GM23338 (cell line): ENCODE measurements around the gene TENT4B. TPM values are rescaled to one million over a fixed set of nuclear protein-coding genes. Genes with fewer than 3 reads are reported as not detected.
A peak's percentile ranks its signal among the peaks of the same experiment; 100 is the strongest.
"Not testable (repeated sequence)": the region's sequence is repeated elsewhere in the genome, so short reads cannot be mapped to it uniquely, and the experiment has no call there.

Experiments
- ATAC-seq: fragments of 200-7000 bp; cut with Tn5 transposase; 3 replicates; pipeline ENCODE4 v1.9.1; 2020
- DNase-seq: peaks from one replicate; pipeline ENCODE4 v3.0.0-alpha.2; 2015; ENCODE audit warnings: low spot score
- H2AFZ ChIP-seq: fragments of 200-600 bp; sonication (generic); 2 replicates; pipeline ENCODE4 v1.8.0; 2016; ENCODE audit warnings: antibody characterized with exemption, mild to moderate bottlenecking, moderate library complexity
- H3F3A ChIP-seq: fragments of 200-600 bp; sonication (generic); replicated peaks from 2 replicates; pipeline ENCODE4 v1.8.0; 2017; ENCODE audit warnings: antibody characterized with exemption, mixed run types, low read depth
- H3K27ac ChIP-seq: fragments of 200-600 bp; sonication (generic); 2 replicates; pipeline ENCODE4 v1.6.1; 2016; ENCODE audit warnings: low read depth
- H3K27me3 ChIP-seq: fragments of 200-600 bp; sonication (generic); 2 replicates; pipeline ENCODE4 v1.8.0; 2016; ENCODE audit warnings: mild to moderate bottlenecking, mixed run types, moderate library complexity; ENCODE audit not compliant: insufficient read depth
- H3K36me3 ChIP-seq: fragments of 200-600 bp; sonication (generic); 2 replicates; pipeline ENCODE4 v1.8.0; 2016; ENCODE audit warnings: mild to moderate bottlenecking; ENCODE audit not compliant: insufficient read depth
- H3K4me1 ChIP-seq: fragments of 200-600 bp; sonication (generic); 2 replicates; pipeline ENCODE4 v1.8.0; 2016; ENCODE audit warnings: mild to moderate bottlenecking, moderate library complexity; ENCODE audit not compliant: insufficient read depth
- H3K4me2 ChIP-seq: fragments of 200-600 bp; sonication (generic); 2 replicates; pipeline ENCODE4 v1.7.1; 2017; ENCODE audit warnings: mixed run types
- H3K4me3 ChIP-seq: fragments of 200-600 bp; sonication (generic); 2 replicates; pipeline ENCODE4 v1.6.1; 2016; ENCODE audit warnings: mixed run types
- H3K79me2 ChIP-seq: fragments of 200-600 bp; sonication (generic); replicated peaks from 2 replicates; pipeline ENCODE4 v1.8.0; 2017; ENCODE audit warnings: mild to moderate bottlenecking; ENCODE audit not compliant: insufficient read depth
- H3K9me2 ChIP-seq: fragments of 200-600 bp; sonication (generic); 2 replicates; pipeline ENCODE4 v1.8.0; 2017; ENCODE audit not compliant: insufficient read depth
- H4K20me1 ChIP-seq: fragments of 200-600 bp; sonication (generic); replicated peaks from 2 replicates; pipeline ENCODE4 v1.8.0; 2017; ENCODE audit warnings: mild to moderate bottlenecking; ENCODE audit not compliant: insufficient read depth
- H3K27ac Mint-ChIP-seq: 2 replicates; pipeline ENCODE4 v1.8.0; 2020; ENCODE audit warnings: inconsistent platforms, mild to moderate bottlenecking, moderate library complexity, mixed read lengths
- H3K27me3 Mint-ChIP-seq: 3 replicates; pipeline ENCODE4 v1.8.0; 2022; ENCODE audit warnings: low read depth, mild to moderate bottlenecking, moderate library complexity, mixed read lengths, inconsistent platforms; ENCODE audit not compliant: insufficient read depth, poor library complexity
- H3K36me3 Mint-ChIP-seq: 3 replicates; pipeline ENCODE4 v1.8.0; 2021; ENCODE audit warnings: low read depth, mild to moderate bottlenecking, inconsistent platforms, moderate library complexity, mixed read lengths
- H3K4me1 Mint-ChIP-seq: 3 replicates; pipeline ENCODE4 v1.8.0; 2020; ENCODE audit warnings: mild to moderate bottlenecking, inconsistent platforms, mixed read lengths
- H3K4me3 Mint-ChIP-seq: 3 replicates; pipeline ENCODE4 v1.8.0; 2021; ENCODE audit warnings: moderate library complexity, mild to moderate bottlenecking, inconsistent platforms, mixed read lengths
- H3K9me3 Mint-ChIP-seq: 3 replicates; pipeline ENCODE4 v1.8.0; 2020; ENCODE audit warnings: moderate library complexity, mild to moderate bottlenecking, inconsistent platforms, mixed read lengths
- CREB1 ChIP-seq: fragments of 250-450 bp; sonication (Bioruptor Pico); IDR thresholded peaks from 2 replicates; pipeline ENCODE4 v1.5.0; 2020; ENCODE audit warnings: low read depth, mild to moderate bottlenecking, moderate library complexity
- EZH2phosphoT487 ChIP-seq: fragments of 200-600 bp; sonication (generic); IDR thresholded peaks from one replicate; pipeline ENCODE4 v1.8.1; 2018; ENCODE audit warnings: antibody characterized with exemption; ENCODE audit not compliant: unreplicated experiment
- JUNB ChIP-seq: IDR thresholded peaks from one replicate; pipeline ENCODE4 v1.6.1; 2016; ENCODE audit warnings: antibody characterized with exemption; ENCODE audit not compliant: unreplicated experiment
- NANOG ChIP-seq: IDR thresholded peaks from 2 replicates; pipeline ENCODE4 v1.6.1; 2016; ENCODE audit warnings: antibody characterized with exemption, borderline replicate concordance
- POLR2AphosphoS5 ChIP-seq: IDR thresholded peaks from 2 replicates; pipeline ENCODE4 v1.6.1; 2016; ENCODE audit warnings: antibody characterized with exemption, low read depth
- STAT1 ChIP-seq: IDR thresholded peaks from one replicate; pipeline ENCODE4 v1.6.1; 2016; ENCODE audit warnings: antibody characterized with exemption; ENCODE audit not compliant: unreplicated experiment
- ZNF114 ChIP-seq: fragments of 250-450 bp; sonication (Bioruptor Pico); IDR thresholded peaks from 2 replicates; pipeline ENCODE4 v1.5.0; 2020; ENCODE audit warnings: mild to moderate bottlenecking, moderate library complexity
- ZNF331 ChIP-seq: fragments of 250-450 bp; sonication (Bioruptor Pico); IDR thresholded peaks from 2 replicates; pipeline ENCODE4 v1.5.0; 2020; ENCODE audit warnings: low read depth, mild to moderate bottlenecking, moderate library complexity
- polyA plus RNA-seq: library from polyadenylated mRNA; unstranded; fragments of >200 nt; fragmentation: Nextera tagmentation; extraction: Ambion mirVana; gene quantifications from 2 replicates; pipeline ENCODE4 v1.2.1, GENCODE V29; 2016
- total RNA-seq: library from RNA; depleted of rRNA; stranded (reverse); fragments of >200 nt; shearing (Covaris generic); gene quantifications from 2 replicates; pipeline ENCODE4 v1.2.3, GENCODE V29; 2014
- TF ChIP-seq, protein P1 (sequence below): IDR thresholded peaks from 2 replicates; pipeline ENCODE4 v1.6.1; 2016; ENCODE audit warnings: antibody characterized with exemption
- TF ChIP-seq, protein P2 (sequence below), 2 experiments: fragments of 200-600 bp in 1 of 2; sonication (generic) in 1 of 2; conservative IDR thresholded peaks; 2 replicates each; pipeline versions ENCODE4 v1.5.1 to v1.6.1; 2016 to 2017; ENCODE audit warnings: antibody characterized with exemption in 2 of 2, low read depth in 2 of 2, mild to moderate bottlenecking in 2 of 2, moderate library complexity in 1 of 2
- TF ChIP-seq, protein P3 (sequence below): fragments of 250-450 bp; sonication (Bioruptor Pico); IDR thresholded peaks from 2 replicates; pipeline ENCODE4 v1.5.0; 2020; ENCODE audit warnings: mild to moderate bottlenecking, moderate library complexity

Gene TENT4B
- total and polyA plus RNA-seq, 2 experiments from 2014 or later, result 17.6 to 21.3 TPM

DNA sequence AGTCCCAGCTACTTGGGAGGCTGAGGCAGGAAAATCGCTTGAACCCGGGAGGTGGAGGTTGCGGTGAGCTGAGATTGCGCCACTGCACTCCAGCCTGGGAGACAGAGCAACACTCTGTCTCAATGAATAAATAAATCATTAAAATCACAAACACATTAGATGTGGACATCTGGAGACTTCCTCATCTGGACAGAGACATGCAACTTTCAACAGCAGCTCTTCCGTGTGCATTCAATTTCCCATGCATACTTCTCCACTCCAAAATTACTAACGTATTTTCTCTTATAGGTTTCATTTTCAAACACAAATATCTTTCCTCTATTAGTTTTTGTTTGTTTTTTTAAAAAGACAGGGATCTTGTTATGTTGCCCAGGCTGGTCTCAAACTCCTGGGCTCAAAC is 89.9 kb downstream of the TENT4B start:
- not testable (repeated sequence) for H3K4me3 ChIP-seq, H3K27ac Mint-ChIP-seq, H3K9me2 ChIP-seq, H3K27ac ChIP-seq, H3K79me2 ChIP-seq, H3K4me1 Mint-ChIP-seq, H4K20me1 ChIP-seq, H2AFZ ChIP-seq, DNase-seq, H3K36me3 Mint-ChIP-seq, H3K36me3 ChIP-seq, H3K9me3 Mint-ChIP-seq, ATAC-seq, H3K4me3 Mint-ChIP-seq, H3K4me2 ChIP-seq, H3F3A ChIP-seq
- peaks cover 14% of the 10 kb centered on the region for H3K27me3 Mint-ChIP-seq
- peaks cover 14% of the 10 kb centered on the region for H3K4me1 ChIP-seq
- peaks cover 18% of the 10 kb centered on the region for H3K27me3 ChIP-seq

DNA sequence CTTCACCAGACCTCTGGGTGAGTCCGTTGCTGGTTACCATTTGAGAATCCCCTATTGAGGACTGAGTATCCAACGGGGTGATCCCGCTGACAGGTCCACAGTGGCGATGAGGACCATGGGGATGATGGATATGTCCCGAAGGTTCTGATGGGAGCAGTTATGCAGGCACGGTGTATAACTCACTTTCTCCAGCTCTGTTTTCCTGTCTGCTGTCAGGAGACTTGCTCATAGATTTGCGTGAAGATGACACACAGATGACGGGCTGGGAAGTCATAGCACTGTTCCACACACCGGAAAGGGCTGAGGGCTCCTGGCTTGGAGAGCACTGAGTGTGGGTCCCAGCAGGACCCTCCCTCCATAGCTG is 91.0 kb downstream of the TENT4B start:
- Mint-ChIP-seq H3K4me1 (peaks cover 20% of the 10 kb centered on the region), H3K27ac (no peak overlapping the region), H3K4me3 (no peak overlapping the region), H3K27me3 (peaks cover 22% of the 10 kb centered on the region), H3K36me3 (no peaks in the 10 kb centered on the region; the same call in 2 of the 3 replicates), H3K9me3 (no peaks in the 10 kb centered on the region)
- H3K4me3 ChIP-seq, result peak overlapping the region; percentile 61; the same call in 1 of the 2 replicates
- peak overlapping the region; percentile 88 for H3K4me2 ChIP-seq
- no peak overlapping the region for H3K27ac ChIP-seq
- H3K9me2 ChIP-seq, result no peaks in the 10 kb centered on the region
- ATAC-seq (no peak), DNase-seq (no peak)
- 0 out of 2 replicates have a peak overlapping the region, but pooled peaks have one; percentile 96 for H2AFZ ChIP-seq
- no peaks in the 10 kb centered on the region for H3K79me2 ChIP-seq
- H3K4me1 ChIP-seq, result peaks cover 20% of the 10 kb centered on the region
- 0 out of 2 replicates have a peak, but pooled peaks cover 11% of the 10 kb centered on the region for H3F3A ChIP-seq
- H3K36me3 ChIP-seq, result no peaks in the 10 kb centered on the region
- H3K27me3 ChIP-seq, result peaks cover 18% of the 10 kb centered on the region
- no peaks in the 10 kb centered on the region for H4K20me1 ChIP-seq
- TF ChIP-seq STAT1 (no peak), POLR2AphosphoS5 (no peak), CREB1 (CRISPR knock-in tag) (no peak), JUNB (no peak), EZH2phosphoT487 (no peak), ZNF331 (CRISPR knock-in tag) (no peak), ZNF114 (no peak), NANOG (no peak)
- TF ChIP-seq, protein P1, sequence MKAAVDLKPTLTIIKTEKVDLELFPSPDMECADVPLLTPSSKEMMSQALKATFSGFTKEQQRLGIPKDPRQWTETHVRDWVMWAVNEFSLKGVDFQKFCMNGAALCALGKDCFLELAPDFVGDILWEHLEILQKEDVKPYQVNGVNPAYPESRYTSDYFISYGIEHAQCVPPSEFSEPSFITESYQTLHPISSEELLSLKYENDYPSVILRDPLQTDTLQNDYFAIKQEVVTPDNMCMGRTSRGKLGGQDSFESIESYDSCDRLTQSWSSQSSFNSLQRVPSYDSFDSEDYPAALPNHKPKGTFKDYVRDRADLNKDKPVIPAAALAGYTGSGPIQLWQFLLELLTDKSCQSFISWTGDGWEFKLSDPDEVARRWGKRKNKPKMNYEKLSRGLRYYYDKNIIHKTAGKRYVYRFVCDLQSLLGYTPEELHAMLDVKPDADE, result no peak
- TF ChIP-seq, protein P2, sequence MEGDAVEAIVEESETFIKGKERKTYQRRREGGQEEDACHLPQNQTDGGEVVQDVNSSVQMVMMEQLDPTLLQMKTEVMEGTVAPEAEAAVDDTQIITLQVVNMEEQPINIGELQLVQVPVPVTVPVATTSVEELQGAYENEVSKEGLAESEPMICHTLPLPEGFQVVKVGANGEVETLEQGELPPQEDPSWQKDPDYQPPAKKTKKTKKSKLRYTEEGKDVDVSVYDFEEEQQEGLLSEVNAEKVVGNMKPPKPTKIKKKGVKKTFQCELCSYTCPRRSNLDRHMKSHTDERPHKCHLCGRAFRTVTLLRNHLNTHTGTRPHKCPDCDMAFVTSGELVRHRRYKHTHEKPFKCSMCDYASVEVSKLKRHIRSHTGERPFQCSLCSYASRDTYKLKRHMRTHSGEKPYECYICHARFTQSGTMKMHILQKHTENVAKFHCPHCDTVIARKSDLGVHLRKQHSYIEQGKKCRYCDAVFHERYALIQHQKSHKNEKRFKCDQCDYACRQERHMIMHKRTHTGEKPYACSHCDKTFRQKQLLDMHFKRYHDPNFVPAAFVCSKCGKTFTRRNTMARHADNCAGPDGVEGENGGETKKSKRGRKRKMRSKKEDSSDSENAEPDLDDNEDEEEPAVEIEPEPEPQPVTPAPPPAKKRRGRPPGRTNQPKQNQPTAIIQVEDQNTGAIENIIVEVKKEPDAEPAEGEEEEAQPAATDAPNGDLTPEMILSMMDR (conservative IDR thresholded peaks at IDR 0.05; ENCODE audit: low read depth in 2 of 2), result no peak
- TF ChIP-seq, protein P3, sequence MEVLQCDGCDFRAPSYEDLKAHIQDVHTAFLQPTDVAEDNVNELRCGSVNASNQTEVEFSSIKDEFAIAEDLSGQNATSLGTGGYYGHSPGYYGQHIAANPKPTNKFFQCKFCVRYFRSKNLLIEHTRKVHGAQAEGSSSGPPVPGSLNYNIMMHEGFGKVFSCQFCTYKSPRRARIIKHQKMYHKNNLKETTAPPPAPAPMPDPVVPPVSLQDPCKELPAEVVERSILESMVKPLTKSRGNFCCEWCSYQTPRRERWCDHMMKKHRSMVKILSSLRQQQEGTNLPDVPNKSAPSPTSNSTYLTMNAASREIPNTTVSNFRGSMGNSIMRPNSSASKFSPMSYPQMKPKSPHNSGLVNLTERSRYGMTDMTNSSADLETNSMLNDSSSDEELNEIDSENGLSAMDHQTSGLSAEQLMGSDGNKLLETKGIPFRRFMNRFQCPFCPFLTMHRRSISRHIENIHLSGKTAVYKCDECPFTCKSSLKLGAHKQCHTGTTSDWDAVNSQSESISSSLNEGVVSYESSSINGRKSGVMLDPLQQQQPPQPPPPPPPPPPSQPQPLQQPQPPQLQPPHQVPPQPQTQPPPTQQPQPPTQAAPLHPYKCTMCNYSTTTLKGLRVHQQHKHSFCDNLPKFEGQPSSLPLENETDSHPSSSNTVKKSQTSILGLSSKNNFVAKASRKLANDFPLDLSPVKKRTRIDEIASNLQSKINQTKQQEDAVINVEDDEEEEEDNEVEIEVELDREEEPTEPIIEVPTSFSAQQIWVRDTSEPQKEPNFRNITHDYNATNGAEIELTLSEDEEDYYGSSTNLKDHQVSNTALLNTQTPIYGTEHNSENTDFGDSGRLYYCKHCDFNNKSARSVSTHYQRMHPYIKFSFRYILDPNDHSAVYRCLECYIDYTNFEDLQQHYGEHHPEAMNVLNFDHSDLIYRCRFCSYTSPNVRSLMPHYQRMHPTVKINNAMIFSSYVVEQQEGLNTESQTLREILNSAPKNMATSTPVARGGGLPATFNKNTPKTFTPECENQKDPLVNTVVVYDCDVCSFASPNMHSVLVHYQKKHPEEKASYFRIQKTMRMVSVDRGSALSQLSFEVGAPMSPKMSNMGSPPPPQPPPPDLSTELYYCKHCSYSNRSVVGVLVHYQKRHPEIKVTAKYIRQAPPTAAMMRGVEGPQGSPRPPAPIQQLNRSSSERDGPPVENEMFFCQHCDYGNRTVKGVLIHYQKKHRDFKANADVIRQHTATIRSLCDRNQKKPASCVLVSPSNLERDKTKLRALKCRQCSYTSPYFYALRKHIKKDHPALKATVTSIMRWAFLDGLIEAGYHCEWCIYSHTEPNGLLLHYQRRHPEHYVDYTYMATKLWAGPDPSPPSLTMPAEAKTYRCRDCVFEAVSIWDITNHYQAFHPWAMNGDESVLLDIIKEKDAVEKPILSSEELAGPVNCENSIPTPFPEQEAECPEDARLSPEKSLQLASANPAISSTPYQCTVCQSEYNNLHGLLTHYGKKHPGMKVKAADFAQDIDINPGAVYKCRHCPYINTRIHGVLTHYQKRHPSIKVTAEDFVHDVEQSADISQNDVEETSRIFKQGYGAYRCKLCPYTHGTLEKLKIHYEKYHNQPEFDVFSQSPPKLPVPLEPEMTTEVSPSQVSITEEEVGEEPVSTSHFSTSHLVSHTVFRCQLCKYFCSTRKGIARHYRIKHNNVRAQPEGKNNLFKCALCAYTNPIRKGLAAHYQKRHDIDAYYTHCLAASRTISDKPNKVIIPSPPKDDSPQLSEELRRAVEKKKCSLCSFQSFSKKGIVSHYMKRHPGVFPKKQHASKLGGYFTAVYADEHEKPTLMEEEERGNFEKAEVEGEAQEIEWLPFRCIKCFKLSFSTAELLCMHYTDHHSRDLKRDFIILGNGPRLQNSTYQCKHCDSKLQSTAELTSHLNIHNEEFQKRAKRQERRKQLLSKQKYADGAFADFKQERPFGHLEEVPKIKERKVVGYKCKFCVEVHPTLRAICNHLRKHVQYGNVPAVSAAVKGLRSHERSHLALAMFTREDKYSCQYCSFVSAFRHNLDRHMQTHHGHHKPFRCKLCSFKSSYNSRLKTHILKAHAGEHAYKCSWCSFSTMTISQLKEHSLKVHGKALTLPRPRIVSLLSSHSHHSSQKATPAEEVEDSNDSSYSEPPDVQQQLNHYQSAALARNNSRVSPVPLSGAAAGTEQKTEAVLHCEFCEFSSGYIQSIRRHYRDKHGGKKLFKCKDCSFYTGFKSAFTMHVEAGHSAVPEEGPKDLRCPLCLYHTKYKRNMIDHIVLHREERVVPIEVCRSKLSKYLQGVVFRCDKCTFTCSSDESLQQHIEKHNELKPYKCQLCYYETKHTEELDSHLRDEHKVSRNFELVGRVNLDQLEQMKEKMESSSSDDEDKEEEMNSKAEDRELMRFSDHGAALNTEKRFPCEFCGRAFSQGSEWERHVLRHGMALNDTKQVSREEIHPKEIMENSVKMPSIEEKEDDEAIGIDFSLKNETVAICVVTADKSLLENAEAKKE (CRISPR knock-in tag), result no peak
